Nephron (organoid): ENCODE measurements around the gene OMP.

Experiments
- H3K27ac Mint-ChIP-seq, 3 experiments: 2 replicates each; pipeline ENCODE4 v1.8.0; 2020; ENCODE audit warnings: mixed read lengths in 3 of 3, mild to moderate bottlenecking in 2 of 3, moderate library complexity in 1 of 3
- H3K27me3 Mint-ChIP-seq: 2 replicates; pipeline ENCODE4 v1.8.0; 2021; ENCODE audit warnings: low read depth, mild to moderate bottlenecking, moderate library complexity, mixed read lengths
- H3K36me3 Mint-ChIP-seq: 2 replicates; pipeline ENCODE4 v1.8.0; 2020; ENCODE audit warnings: low read depth, mixed read lengths
- H3K4me1 Mint-ChIP-seq: 2 replicates; pipeline ENCODE4 v1.8.0; 2020; ENCODE audit warnings: mixed read lengths
- H3K4me3 Mint-ChIP-seq, 3 experiments: 2 replicates each; pipeline ENCODE4 v1.8.0; 2020; ENCODE audit warnings: mild to moderate bottlenecking in 3 of 3, mixed read lengths in 3 of 3, moderate library complexity in 2 of 3
- H3K9me3 Mint-ChIP-seq: 2 replicates; pipeline ENCODE4 v1.8.0; 2020; ENCODE audit warnings: mixed read lengths
- TF ChIP-seq, protein P1 (sequence below), 3 experiments: fragments of 200-600 bp; sonication (generic); IDR thresholded peaks; one replicate each; pipeline ENCODE4 v1.5.0; 2021; ENCODE audit warnings: antibody characterized with exemption in 3 of 3; ENCODE audit not compliant: unreplicated experiment in 3 of 3

Gene OMP

DNA sequence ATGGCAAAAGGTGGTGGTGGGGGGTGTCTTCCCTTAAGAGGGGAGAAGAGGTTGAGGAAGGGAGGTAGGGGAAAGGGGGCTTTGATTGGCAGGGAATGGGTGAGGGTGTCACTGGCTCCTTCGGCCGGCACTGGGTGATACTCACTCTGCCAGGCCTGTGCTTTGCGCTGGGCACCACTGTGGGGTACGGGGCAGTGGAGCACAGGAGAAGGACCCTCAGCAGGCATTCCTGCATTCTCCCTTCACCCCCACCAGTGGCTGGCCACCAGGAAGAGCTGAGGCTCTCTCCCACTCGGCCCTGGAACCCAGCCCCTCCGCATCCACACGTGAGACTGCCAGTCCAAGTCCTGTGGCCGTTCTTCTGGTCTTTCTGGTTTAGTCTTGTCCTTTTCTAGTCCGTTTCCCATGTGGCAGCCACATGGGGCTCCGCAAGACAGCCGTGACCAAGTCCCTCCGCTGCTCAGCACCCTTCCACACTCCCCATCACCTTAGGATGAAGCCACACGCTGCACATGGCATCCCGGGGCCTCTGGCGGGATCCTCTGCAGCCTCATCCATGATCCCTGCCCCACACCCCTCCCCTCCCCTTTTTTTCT, 27.9 kb upstream of the OMP start:
- peaks cover 7% of the 10 kb centered on the region for H3K36me3 Mint-ChIP-seq
- no peaks in the 10 kb centered on the region for H3K27me3 Mint-ChIP-seq
- TF ChIP-seq, protein P1, sequence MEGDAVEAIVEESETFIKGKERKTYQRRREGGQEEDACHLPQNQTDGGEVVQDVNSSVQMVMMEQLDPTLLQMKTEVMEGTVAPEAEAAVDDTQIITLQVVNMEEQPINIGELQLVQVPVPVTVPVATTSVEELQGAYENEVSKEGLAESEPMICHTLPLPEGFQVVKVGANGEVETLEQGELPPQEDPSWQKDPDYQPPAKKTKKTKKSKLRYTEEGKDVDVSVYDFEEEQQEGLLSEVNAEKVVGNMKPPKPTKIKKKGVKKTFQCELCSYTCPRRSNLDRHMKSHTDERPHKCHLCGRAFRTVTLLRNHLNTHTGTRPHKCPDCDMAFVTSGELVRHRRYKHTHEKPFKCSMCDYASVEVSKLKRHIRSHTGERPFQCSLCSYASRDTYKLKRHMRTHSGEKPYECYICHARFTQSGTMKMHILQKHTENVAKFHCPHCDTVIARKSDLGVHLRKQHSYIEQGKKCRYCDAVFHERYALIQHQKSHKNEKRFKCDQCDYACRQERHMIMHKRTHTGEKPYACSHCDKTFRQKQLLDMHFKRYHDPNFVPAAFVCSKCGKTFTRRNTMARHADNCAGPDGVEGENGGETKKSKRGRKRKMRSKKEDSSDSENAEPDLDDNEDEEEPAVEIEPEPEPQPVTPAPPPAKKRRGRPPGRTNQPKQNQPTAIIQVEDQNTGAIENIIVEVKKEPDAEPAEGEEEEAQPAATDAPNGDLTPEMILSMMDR (IDR thresholded peaks at IDR 0.05; ENCODE audit: unreplicated experiment in 3 of 3) = no peak
- peaks cover 33% of the 10 kb centered on the region for H3K4me1 Mint-ChIP-seq
- H3K4me3 Mint-ChIP-seq = no peak overlapping the region
- peaks cover 8% of the 10 kb centered on the region for H3K9me3 Mint-ChIP-seq
- H3K27ac Mint-ChIP-seq = no peak overlapping the region

DNA sequence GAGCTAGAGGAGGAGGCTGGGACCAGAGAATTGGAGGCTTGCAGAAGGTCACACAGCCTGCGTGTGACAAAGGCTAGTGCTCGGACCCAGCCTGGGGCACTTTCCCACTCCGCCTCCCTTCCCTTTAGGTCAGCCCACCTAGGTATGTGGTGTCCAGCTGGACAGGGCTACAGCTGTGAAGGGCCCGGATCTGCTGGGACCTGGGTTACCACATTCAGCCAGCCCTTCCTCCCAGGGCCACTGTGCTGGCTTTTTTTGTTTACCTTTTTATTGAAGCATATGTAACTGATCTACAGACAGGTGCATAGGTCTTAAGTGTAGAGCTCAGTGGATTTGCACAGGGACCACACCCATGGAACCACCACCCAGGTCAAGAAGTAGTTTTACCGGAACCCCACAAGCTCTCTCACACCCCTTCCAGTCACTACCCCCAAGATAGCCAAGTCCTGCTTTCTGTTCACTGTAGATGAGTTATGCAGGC, 27.2 kb upstream of the OMP start:
- H3K4me3 Mint-ChIP-seq = no peak overlapping the region
- peaks cover 7% of the 10 kb centered on the region for H3K36me3 Mint-ChIP-seq
- peak overlapping the region in 1 of 3 experiments; percentile 28 for H3K27ac Mint-ChIP-seq
- TF ChIP-seq, protein P1 (IDR thresholded peaks at IDR 0.05; ENCODE audit: unreplicated experiment in 3 of 3) = no peak
- H3K4me1 Mint-ChIP-seq = peaks cover 32% of the 10 kb centered on the region
- no peaks in the 10 kb centered on the region for H3K27me3 Mint-ChIP-seq
- peaks cover 8% of the 10 kb centered on the region for H3K9me3 Mint-ChIP-seq

DNA sequence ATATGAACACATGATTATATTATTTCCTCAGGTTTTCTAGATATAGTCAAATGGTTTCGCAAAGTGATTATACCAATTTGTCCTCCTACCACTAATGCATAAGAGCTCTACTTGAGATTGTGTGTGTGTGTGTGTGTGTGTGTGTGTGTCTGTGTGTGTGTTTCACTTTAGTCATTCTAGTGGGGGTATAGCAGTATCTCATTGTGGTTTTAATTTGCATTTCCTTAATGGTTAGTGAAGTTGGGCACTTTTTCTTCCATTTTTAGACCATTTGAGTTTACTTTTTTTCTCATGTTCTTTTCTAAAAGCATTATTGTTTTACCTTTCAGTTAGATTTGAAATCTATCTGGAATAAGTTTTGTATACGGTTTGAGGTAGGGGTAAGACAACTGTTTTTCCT, 23.0 kb upstream of the OMP start:
- no peak overlapping the region for H3K27ac Mint-ChIP-seq
- no peak overlapping the region for H3K4me3 Mint-ChIP-seq
- peaks cover 8% of the 10 kb centered on the region for H3K9me3 Mint-ChIP-seq
- peaks cover 19% of the 10 kb centered on the region for H3K4me1 Mint-ChIP-seq
- H3K27me3 Mint-ChIP-seq = no peaks in the 10 kb centered on the region
- peaks cover 7% of the 10 kb centered on the region for H3K36me3 Mint-ChIP-seq
- TF ChIP-seq, protein P1 (IDR thresholded peaks at IDR 0.05; ENCODE audit: unreplicated experiment in 3 of 3) = no peak

DNA sequence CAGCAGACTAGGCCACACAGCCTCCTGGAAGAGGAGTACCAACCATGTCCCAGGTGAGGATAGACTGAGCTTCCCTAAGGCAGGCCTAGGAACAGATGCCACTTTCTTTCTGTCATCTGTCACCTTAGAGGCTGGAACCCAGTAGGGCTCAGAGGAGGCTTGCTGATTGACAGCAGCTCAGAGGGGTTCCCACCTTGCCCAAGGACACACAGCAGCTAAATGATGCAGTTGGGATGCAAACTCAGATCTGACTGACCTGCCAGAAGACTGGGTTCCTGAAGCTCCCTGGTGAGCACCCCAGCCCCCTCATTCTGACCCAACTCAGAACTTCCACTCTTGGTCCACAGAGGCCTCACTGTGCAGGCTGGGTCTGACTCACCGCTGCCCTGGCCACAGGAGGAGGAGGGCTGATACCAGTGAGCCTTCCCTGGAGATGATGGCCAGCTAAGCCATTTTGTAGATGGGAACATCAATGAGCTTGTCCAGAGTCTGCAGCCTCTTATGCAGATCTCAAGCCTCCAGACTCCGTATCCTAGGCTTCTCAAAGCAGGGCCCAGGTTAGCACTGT, 21.9 kb upstream of the OMP start:
- H3K27me3 Mint-ChIP-seq = no peaks in the 10 kb centered on the region
- peaks cover 7% of the 10 kb centered on the region for H3K36me3 Mint-ChIP-seq
- H3K4me1 Mint-ChIP-seq = peaks cover 19% of the 10 kb centered on the region
- no peak overlapping the region for H3K27ac Mint-ChIP-seq
- TF ChIP-seq, protein P1 (IDR thresholded peaks at IDR 0.05; ENCODE audit: unreplicated experiment in 3 of 3) = no peak
- peaks cover 8% of the 10 kb centered on the region for H3K9me3 Mint-ChIP-seq
- no peak overlapping the region for H3K4me3 Mint-ChIP-seq

DNA sequence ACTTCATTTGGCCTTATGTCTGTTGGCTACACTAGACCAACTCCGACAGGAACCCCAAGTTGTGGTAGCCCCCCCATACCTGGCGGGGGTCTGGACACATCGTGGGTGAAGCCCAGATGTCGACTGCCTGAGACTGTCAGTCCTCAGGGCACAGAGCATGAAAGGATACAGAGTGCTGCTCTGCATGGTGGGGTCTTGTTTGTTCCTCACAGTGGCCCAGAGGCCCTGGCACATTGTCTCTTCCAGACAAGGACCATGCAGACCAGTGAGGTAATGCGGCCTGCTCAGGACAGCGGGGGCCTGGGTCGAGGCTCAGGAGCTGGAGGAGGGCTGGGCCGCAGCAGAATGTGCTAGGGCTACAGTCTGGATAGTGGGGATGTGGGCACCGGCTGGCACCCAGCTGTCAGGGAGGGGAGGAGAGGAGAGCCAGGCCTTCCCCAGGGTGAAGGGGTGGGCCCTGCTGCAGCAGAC, 21.2 kb upstream of the OMP start:
- H3K4me3 Mint-ChIP-seq = no peak overlapping the region
- peaks cover 7% of the 10 kb centered on the region for H3K36me3 Mint-ChIP-seq
- H3K27ac Mint-ChIP-seq = peak overlapping the region in 1 of 3 experiments; percentile 39
- TF ChIP-seq, protein P1 (IDR thresholded peaks at IDR 0.05; ENCODE audit: unreplicated experiment in 3 of 3) = no peak
- peaks cover 17% of the 10 kb centered on the region for H3K4me1 Mint-ChIP-seq
- H3K27me3 Mint-ChIP-seq = no peaks in the 10 kb centered on the region
- H3K9me3 Mint-ChIP-seq = peaks cover 8% of the 10 kb centered on the region
